Measurements from ENCODE around the gene RAD51B.
"Not testable (repeated sequence)": the region's sequence is repeated elsewhere in the genome, so short reads cannot be mapped to it uniquely, and the experiment has no call there.

The RAD51B gene

GRCh38 chr14:68079941-68080697 lies 260.5 kb downstream of the RAD51B start:
- no peak for DNase-seq (ENCODE audit: low read depth)

GRCh38 chr14:68081489-68081888 lies 261.9 kb downstream of the RAD51B start:
- no peak for DNase-seq (ENCODE audit: low read depth)

GRCh38 chr14:68082698-68083291 lies 263.2 kb downstream of the RAD51B start:
- no peak for DNase-seq (ENCODE audit: low read depth)

- peak; percentile 50 for DNase-seq (ENCODE audit: low read depth)
Measured at GRCh38 chr14:68084256-68084655, 264.7 kb downstream of the RAD51B start.

- no peak for DNase-seq (ENCODE audit: low read depth)
Measured at GRCh38 chr14:68085742-68086141, 266.2 kb downstream of the RAD51B start.

GRCh38 chr14:68088451-68088854 lies 268.9 kb downstream of the RAD51B start:
- no peak for DNase-seq (ENCODE audit: low read depth)

GRCh38 chr14:68089146-68089731 lies 269.7 kb downstream of the RAD51B start:
- DNase-seq (ENCODE audit: low read depth) = peak; percentile 62

- peak; percentile 22 for DNase-seq (ENCODE audit: low read depth)
Measured at GRCh38 chr14:68094158-68094557, 274.6 kb downstream of the RAD51B start.

- no peak for DNase-seq (ENCODE audit: low read depth)
Measured at GRCh38 chr14:68094752-68095151, 275.2 kb downstream of the RAD51B start.

- DNase-seq (ENCODE audit: low read depth) = no peak
Measured at GRCh38 chr14:68097727-68098126, 278.1 kb downstream of the RAD51B start.

- DNase-seq (ENCODE audit: low read depth) = no peak
Measured at GRCh38 chr14:68098834-68099233, 279.3 kb downstream of the RAD51B start.

- no peak for DNase-seq (ENCODE audit: low read depth)
Measured at GRCh38 chr14:68099495-68100045, 280.0 kb downstream of the RAD51B start.

- not testable (repeated sequence) for DNase-seq (ENCODE audit: low read depth)
Measured at GRCh38 chr14:68101715-68102301, 282.2 kb downstream of the RAD51B start.

- peak; percentile 37 for DNase-seq (ENCODE audit: low read depth)
Measured at GRCh38 chr14:68103853-68104252, 284.3 kb downstream of the RAD51B start.

GRCh38 chr14:68104518-68104917 lies 284.9 kb downstream of the RAD51B start:
- peak; percentile 98 for DNase-seq (ENCODE audit: low read depth)

- DNase-seq (ENCODE audit: low read depth) = no peak
Measured at GRCh38 chr14:68105816-68106215, 286.2 kb downstream of the RAD51B start.

- no peak for DNase-seq (ENCODE audit: low read depth)
Measured at GRCh38 chr14:68106456-68106855, 286.9 kb downstream of the RAD51B start.

GRCh38 chr14:68106905-68107304 lies 287.3 kb downstream of the RAD51B start:
- no peak for DNase-seq (ENCODE audit: low read depth)

- DNase-seq (ENCODE audit: low read depth) = peak; percentile 70
Measured at GRCh38 chr14:68109132-68109900, 289.7 kb downstream of the RAD51B start.

- no peak for DNase-seq (ENCODE audit: low read depth)
Measured at GRCh38 chr14:68111097-68111852, 291.7 kb downstream of the RAD51B start.

- no peak for DNase-seq (ENCODE audit: low read depth)
Measured at GRCh38 chr14:68111853-68112270, 292.3 kb downstream of the RAD51B start.

Measured in iris pigment epithelial cell (primary cell).